IPS-20b (cell line): ENCODE data around the gene EHD2.

Experiments used
- H3K27ac ChIP-seq: one replicate; pipeline ENCODE4 v1.5.1; 2013; ENCODE audit warnings: low read length
- H3K27me3 ChIP-seq: 2 replicates; pipeline ENCODE4 v1.6.1; 2013; ENCODE audit warnings: mild to moderate bottlenecking, low read length, inconsistent platforms; ENCODE audit not compliant: insufficient read depth
- H3K36me3 ChIP-seq: 2 replicates; pipeline ENCODE4 v1.6.1; 2013; ENCODE audit warnings: low read depth, mild to moderate bottlenecking, inconsistent platforms, low read length, moderate library complexity; ENCODE audit not compliant: insufficient read depth
- H3K4me1 ChIP-seq: 2 replicates; pipeline ENCODE4 v1.6.1; 2013; ENCODE audit warnings: mild to moderate bottlenecking, control low read depth, inconsistent platforms, low read length, moderate library complexity; ENCODE audit not compliant: insufficient read depth
- H3K4me3 ChIP-seq: 2 replicates; pipeline ENCODE4 v1.5.1; 2013; ENCODE audit warnings: mild to moderate bottlenecking, low read length, inconsistent platforms
- H3K9ac ChIP-seq: 2 replicates; pipeline ENCODE4 v1.6.1; 2013; ENCODE audit warnings: low read depth, mild to moderate bottlenecking, inconsistent platforms, low read length, moderate library complexity
- H3K9me3 ChIP-seq: 2 replicates; pipeline ENCODE4 v1.6.1; 2013; ENCODE audit warnings: mild to moderate bottlenecking, low read depth, low read length, inconsistent platforms; ENCODE audit not compliant: insufficient read depth

The EHD2 gene

DNA sequence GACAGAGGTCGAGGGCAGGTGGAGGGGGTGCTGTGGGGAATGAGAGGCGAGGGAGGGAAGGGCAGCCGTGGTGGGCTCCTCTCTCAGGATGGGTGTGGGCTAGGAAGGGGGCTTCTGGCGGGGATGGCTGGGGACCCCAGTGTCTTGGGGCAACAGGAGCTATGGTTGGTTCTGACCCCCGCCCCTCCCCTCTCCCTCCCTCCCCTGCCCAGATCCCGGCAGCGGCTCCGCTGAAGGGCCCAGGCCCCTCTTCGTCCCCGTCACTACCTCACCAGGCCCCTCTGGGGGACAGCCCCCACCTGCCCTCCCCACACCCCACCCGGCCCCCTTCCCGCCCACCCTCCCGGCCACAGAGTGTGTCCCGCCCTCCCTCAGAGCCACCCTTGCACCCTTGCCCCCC lies 19.3 kb upstream of the EHD2 start:
- no peaks in the 10 kb centered on the region for H3K9me3 ChIP-seq
- no peak overlapping the region for H3K27ac ChIP-seq
- H3K4me3 ChIP-seq: no peak overlapping the region
- no peaks in the 10 kb centered on the region for H3K4me1 ChIP-seq
- H3K27me3 ChIP-seq: no peaks in the 10 kb centered on the region
- H3K9ac ChIP-seq: no peak overlapping the region
- peaks cover 22% of the 10 kb centered on the region for H3K36me3 ChIP-seq

- H3K27ac ChIP-seq: no peak overlapping the region
These were observed 18.6 kb upstream of the EHD2 start for GRCh38 chr19:47694466-47695273.

DNA sequence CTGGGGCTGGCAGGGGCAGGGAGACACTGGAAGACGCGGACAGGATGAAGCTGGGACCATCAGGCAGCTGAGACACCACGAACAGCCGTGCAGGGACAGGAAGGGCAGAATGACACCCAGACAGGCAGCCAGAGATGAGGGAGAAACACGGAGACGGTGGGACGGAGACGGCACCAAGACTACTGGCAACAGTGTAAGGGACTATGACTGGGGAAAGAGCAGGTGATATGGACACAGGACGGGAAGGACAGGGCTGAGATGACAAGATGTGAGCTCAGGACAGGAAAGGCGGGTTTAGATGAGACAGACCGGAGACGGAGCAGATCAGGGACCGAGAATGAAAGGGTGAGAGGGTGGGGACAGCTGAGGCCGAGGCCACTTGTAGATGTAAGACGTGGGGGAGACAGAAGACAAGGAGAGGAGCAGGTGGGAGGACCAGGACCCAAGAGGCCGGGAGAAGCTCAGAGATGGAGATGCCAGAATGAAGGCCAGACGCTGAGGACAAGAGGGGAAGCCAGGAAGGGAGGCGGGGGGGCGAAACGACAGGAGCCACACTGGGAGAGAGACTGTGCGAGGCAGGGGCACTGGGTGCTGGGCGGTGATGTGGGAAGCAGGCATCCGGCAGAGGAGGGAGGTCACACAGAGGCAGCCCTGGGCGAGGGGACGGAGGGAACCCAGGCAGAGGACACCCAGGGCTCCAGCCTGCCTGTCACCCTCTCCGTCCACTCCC lies 17.5 kb upstream of the EHD2 start:
- Histone ChIP-seq H3K4me3 (no peak overlapping the region), H3K27ac (no peak overlapping the region), H3K9ac (no peak overlapping the region), H3K36me3 (peaks cover 36% of the 10 kb centered on the region), H3K27me3 (no peaks in the 10 kb centered on the region), H3K4me1 (no peaks in the 10 kb centered on the region), H3K9me3 (no peaks in the 10 kb centered on the region)

More at GRCh38 chr19:47694466-47695273, 18.6 kb upstream of the EHD2 start:
- Histone ChIP-seq H3K9me3 (no peaks in the 10 kb centered on the region), H3K4me1 (no peaks in the 10 kb centered on the region), H3K36me3 (peaks cover 28% of the 10 kb centered on the region), H3K4me3 (no peak overlapping the region), H3K27me3 (no peaks in the 10 kb centered on the region), H3K9ac (no peak overlapping the region)

DNA sequence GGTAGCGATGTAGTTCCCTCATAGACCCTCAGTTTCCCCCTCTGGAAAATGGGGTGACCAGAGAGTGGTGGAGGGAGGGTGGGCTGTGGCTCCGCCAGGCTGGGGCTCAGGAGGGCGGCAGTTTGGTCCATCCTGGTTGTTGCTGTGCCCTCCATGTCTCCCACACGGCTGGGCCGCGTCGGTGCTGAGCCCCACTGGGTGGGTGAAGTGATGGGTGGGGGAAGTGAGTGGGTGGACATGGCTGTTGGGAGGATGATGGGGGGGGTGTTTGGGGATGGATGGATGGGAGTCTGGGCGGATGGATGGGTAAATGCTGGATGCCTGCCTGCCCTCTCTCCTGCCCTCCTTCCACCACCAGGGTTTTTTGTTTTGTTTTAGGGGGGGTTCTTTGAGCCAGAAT lies 16.6 kb upstream of the EHD2 start:
- Histone ChIP-seq H3K27me3 (no peaks in the 10 kb centered on the region), H3K9ac (no peak overlapping the region), H3K4me1 (no peaks in the 10 kb centered on the region), H3K4me3 (no peak overlapping the region), H3K36me3 (peaks cover 35% of the 10 kb centered on the region), H3K9me3 (no peaks in the 10 kb centered on the region), H3K27ac (no peak overlapping the region)

DNA sequence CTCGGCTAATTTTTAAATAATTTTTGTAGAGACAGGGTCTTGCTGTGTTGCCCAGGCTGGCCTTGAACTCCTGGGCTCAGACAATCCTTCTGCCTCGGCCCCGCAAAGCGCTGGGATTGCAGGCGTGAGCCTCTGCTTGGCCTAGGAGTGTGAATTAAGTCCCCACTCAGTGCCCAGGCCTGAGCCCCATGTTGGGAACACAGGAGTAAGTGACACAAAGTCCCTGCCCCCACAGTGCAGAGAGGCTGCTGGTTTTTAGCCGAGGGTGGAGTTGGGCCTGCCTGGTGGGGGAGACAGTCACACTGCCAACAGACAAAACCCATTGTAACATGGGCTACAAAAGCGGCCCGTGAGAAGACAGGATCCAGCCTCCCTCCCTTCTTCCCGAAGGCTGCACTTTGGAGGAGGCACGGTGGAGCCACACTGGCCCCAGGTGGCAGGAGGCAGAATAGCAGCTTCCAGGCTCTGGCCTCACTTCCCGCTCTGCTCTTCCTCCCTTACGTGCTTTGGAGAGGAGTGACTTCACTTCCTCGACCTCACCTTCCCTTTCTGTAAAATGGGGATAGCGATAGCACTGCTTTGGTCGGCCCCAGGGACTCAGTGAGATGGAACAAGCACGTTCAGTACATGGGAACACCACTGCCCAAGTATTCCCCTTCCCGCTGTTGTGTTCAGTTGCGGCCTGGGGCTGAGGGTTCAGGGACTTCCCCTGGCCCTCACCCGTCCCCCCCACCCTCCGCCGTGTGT lies 15.2 kb upstream of the EHD2 start:
- no peaks in the 10 kb centered on the region for H3K27me3 ChIP-seq
- no peak overlapping the region for H3K4me3 ChIP-seq
- H3K9ac ChIP-seq: no peak overlapping the region; the same call in 1 of the 2 replicates
- no peaks in the 10 kb centered on the region for H3K4me1 ChIP-seq
- no peaks in the 10 kb centered on the region for H3K9me3 ChIP-seq
- peaks cover 28% of the 10 kb centered on the region for H3K36me3 ChIP-seq
- H3K27ac ChIP-seq: peak overlapping the region; percentile 39

GRCh38 chr19:47698631-47699359 lies 14.4 kb upstream of the EHD2 start:
- no peak overlapping the region for H3K4me3 ChIP-seq
- H3K27ac ChIP-seq: no peak overlapping the region
- H3K9me3 ChIP-seq: no peaks in the 10 kb centered on the region
- no peaks in the 10 kb centered on the region for H3K27me3 ChIP-seq
- no peak overlapping the region for H3K9ac ChIP-seq
- H3K4me1 ChIP-seq: no peaks in the 10 kb centered on the region
- H3K36me3 ChIP-seq: peaks cover 30% of the 10 kb centered on the region

- Histone ChIP-seq H3K4me3 (no peak overlapping the region), H3K4me1 (no peaks in the 10 kb centered on the region), H3K36me3 (peaks cover 30% of the 10 kb centered on the region)
These were observed 13.8 kb upstream of the EHD2 start for GRCh38 chr19:47699360-47699917.

GRCh38 chr19:47700934-47701716 lies 12.1 kb upstream of the EHD2 start:
- peaks cover 30% of the 10 kb centered on the region for H3K36me3 ChIP-seq
- H3K27ac ChIP-seq: no peak overlapping the region
- no peak overlapping the region for H3K4me3 ChIP-seq
- no peak overlapping the region for H3K9ac ChIP-seq
- no peaks in the 10 kb centered on the region for H3K4me1 ChIP-seq
- H3K27me3 ChIP-seq: no peaks in the 10 kb centered on the region
- no peaks in the 10 kb centered on the region for H3K9me3 ChIP-seq

More at GRCh38 chr19:47699360-47699917, 13.8 kb upstream of the EHD2 start:
- Histone ChIP-seq H3K9ac (no peak overlapping the region), H3K9me3 (no peaks in the 10 kb centered on the region), H3K27me3 (no peaks in the 10 kb centered on the region), H3K27ac (no peak overlapping the region)

DNA sequence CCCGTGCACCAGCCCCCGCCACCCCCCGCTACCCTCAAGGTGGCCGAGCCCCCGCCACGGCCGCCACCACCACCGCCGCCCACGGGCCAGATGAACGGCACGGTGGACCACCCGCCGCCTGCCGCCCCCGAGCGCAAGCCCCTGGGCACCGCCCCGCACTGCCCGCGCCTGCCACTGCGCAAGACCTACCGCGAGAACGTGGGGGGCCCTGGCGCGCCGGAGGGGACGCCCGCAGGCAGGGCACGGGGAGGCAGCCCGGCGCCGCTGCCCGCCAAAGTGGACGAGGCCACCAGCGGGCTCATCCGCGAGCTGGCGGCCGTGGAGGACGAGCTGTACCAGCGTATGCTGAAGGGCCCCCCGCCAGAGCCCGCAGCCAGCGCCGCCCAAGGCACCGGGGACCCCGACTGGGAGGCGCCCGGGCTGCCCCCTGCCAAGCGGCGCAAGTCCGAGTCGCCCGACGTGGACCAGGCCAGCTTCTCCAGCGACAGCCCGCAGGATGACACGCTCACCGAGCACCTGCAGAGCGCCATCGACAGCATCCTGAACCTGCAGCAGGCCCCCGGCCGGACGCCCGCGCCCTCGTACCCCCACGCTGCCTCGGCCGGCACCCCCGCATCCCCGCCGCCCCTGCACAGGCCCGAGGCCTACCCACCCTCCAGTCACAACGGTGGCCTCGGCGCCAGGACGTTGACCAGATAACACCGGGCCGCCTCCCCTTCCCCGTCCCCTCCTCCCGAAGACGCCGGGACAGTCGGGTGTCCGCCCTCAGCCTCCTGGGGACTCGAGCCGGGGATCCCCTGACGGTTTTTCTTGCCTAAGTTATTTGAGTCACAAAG lies 11.3 kb upstream of the EHD2 start:
- Histone ChIP-seq H3K9ac (no peak overlapping the region), H3K27me3 (no peaks in the 10 kb centered on the region), H3K36me3 (peaks cover 30% of the 10 kb centered on the region), H3K9me3 (no peaks in the 10 kb centered on the region), H3K4me1 (no peaks in the 10 kb centered on the region), H3K27ac (no peak overlapping the region), H3K4me3 (no peak overlapping the region)

DNA sequence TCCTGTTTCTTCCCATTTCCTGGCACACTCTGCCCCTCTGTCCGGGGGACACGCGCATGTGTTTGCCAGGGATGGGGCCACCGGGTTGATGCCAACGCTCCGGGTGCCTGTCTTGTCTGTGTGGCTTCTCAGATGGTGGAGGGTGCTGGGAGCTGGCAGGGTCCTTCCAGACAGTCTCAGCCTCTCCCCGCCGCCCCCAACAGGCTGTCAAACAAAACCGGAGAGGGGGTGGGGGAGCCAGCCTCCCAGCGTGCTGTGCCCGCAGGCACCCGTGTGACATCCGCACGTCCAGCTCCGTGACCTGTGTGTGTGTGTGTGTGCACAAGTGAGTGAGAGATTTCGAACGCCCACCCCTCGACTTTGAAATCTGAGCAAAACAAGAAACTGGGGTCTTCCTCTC lies 10.6 kb upstream of the EHD2 start:
- H3K4me1 ChIP-seq: no peaks in the 10 kb centered on the region
- H3K36me3 ChIP-seq: peaks cover 30% of the 10 kb centered on the region
- no peak overlapping the region for H3K4me3 ChIP-seq
- no peaks in the 10 kb centered on the region for H3K27me3 ChIP-seq
- no peaks in the 10 kb centered on the region for H3K9me3 ChIP-seq
- H3K27ac ChIP-seq: no peak overlapping the region
- no peak overlapping the region for H3K9ac ChIP-seq
